NCI-H1436 treated with DMSO at 0.1 percent for 48 hours (cell line): ENCODE measurements around the gene SAMMSON.

Experiments
- DNase-seq: peaks from one replicate; lab custom pipeline; 2025; lab: John Stamatoyannopoulos, UW

SAMMSON gene

GRCh38 chr3:69999140-70000027, at the start of gene SAMMSON:
Gene SAMMSON, plus strand, starts transcription at chr3:69999733.
- no peak for DNase-seq

GRCh38 chr3:69951616-69952015, 47.9 kb upstream of the SAMMSON start:
- no peak for DNase-seq

DNA sequence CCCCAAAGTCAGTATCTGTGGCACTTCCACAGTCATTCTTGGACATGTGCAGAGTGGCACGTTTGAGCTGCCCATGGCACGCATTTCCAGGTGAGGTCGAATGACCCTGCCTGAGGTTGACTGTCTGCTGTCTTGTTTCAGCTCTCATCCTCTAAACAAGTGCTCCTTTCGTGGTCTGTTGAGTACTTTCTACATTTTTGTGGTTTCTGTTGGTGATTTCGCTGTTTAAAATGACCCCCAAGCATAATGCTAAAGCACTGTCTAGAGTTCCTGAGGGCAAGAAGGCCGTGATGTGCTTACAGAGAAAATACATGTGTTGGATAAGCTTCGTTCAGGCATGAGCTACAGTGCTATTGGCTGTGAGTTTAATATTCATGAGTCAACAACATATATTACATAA, 40.0 kb upstream of the SAMMSON start:
- DNase-seq, result no peak

GRCh38 chr3:69961706-69962439, 37.7 kb upstream of the SAMMSON start:
- DNase-seq, result no peak

DNA sequence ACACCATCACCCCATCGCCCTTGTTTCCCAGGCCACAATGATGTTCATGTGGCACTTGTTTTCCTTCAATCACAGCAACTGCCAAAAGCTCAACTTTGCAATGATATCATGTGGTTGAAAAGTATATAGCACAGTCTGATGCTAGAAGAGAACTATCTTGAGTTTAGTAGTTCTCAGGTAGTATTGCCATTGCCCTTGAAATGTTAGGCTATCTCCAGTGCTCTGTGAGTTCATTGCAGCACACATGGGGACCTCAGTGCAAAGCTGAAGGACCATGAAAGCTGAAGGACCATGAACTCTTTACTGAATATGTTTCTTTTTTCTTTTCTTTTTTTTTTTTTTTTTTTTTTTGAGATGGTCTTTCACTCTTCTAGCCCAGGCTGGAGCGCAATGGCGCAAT, 35.9 kb upstream of the SAMMSON start:
- no peak for DNase-seq

GRCh38 chr3:69967156-69967555, 32.4 kb upstream of the SAMMSON start:
- DNase-seq, result no peak

GRCh38 chr3:69970827-69971226, 28.7 kb upstream of the SAMMSON start:
- DNase-seq, result no peak

GRCh38 chr3:69972672-69973071, 26.9 kb upstream of the SAMMSON start:
- DNase-seq, result no peak

- DNase-seq, result no peak
These were observed 23.5 kb upstream of the SAMMSON start for GRCh38 chr3:69976021-69976420.

DNA sequence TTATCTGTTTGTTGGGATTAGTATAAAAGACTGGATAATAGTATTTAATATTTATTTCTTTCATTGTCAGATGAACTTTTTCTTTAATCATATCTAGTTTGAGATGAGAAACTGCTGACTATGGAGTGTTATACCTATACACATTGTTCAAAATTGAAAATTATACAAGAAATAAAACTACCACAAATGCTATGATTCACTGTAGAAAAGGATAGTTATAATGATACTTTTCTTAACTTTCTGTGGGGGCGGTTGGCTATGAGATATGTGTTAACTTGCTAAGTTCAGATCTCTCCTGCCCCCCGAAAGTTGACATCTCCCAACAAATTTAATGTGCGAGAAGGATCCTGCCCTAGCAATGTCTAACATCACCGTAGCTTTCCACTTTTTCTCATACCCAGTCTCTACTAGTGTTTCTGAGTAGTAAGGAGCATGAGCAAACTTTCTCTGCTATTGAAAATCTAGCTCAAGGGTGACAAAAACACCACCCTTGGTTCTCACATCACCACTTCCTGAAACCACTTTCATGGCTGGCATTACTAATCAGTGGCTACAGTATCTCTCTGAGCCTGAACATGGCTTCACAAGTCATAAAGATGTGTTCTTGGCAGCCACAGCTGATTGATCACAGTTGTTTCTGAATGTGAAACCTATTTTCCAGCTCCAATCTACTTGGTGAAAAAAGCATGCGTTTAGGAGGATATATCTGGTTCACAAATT, 15.8 kb upstream of the SAMMSON start:
- DNase-seq, result no peak

DNA sequence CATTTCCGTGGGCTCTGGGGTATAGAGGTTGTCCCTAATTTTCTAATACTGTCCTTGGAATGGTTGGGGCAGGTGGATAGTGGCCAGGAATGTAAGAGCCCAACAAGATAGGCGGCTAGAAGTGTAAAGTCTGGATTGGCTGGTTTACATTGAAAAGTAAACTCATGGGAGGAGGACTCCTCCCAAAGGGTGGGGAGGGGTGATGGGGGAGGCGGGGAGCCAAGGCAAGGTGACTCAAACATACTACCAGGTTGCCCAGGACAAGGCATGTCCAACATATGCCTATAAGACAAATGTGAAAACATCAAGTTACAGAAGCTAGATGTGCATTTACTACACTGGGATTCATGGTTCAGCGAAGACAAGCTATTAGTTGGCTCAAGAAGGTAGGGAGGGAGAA, 14.3 kb upstream of the SAMMSON start:
- DNase-seq, result no peak

- DNase-seq, result no peak
These were observed 13.1 kb upstream of the SAMMSON start for GRCh38 chr3:69986419-69986818.

DNA sequence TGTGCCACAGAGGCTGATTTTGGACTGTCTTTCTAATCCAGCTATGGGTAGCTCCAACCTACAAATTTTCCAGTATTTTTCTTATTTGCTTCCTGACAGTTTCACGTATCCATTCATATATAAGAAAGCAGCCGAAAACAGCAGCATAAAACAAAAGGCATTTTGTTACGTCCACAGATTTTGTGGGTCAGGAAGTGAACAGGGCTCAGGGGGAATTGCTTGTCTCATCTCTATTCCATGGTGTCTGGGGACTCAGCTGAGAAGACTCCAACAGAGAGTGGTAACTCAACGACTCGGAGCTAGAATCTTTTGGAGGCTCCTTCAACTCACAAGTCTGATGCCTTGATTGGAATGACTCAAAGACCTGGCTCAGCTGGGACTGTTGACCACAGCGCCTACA, 11.7 kb upstream of the SAMMSON start:
- DNase-seq, result no peak

- DNase-seq, result no peak
These were observed 5.8 kb upstream of the SAMMSON start for GRCh38 chr3:69993757-69994156.

- no peak for DNase-seq
These were observed 4.6 kb upstream of the SAMMSON start for GRCh38 chr3:69994919-69995318.

- no peak for DNase-seq
These were observed 1.8 kb upstream of the SAMMSON start for GRCh38 chr3:69997631-69998307.

DNA sequence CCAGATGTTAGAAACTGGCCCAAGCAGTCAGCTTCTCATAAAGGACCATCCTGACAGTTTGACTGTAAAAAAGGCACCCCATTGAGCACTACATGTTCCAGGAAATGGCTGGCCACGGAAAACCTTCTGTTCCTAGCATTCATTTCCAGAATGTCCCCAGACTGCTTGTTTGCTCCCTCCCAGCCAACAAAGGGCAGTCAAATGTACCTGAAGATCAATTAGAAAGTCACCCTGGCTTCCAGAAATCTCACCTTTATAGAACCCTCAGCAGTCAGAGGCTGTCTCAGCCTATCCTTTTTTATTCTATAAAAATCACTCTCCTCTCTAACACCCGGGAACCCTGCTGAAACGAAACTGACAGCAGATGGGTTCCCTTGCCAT, 784 bp upstream of the SAMMSON start:
- no peak for DNase-seq

GRCh38 chr3:70000028-70000410, 486 bp downstream of the SAMMSON start:
- DNase-seq, result no peak

- DNase-seq, result no peak
These were observed 1.1 kb downstream of the SAMMSON start for GRCh38 chr3:70000563-70001081.

DNA sequence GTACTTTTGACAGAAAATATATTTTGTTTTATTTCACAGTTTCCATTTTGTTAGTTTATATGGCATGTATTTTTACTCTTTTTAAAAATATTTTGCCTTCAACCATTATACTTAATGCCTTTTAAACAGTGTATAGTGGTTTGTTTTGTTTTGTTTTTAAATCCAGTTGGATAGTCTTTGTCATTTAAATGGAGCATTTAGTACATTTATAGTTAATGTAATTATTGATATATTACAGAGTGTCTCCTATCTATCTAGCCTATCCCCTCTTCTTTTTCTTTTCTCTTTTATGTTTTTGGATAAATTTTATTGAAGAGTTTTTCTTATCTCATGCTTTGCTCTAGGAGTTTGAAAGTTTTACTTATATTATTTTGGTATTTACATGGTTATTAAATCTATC, 3.6 kb downstream of the SAMMSON start:
- DNase-seq, result no peak

GRCh38 chr3:70006089-70006488, 6.6 kb downstream of the SAMMSON start:
- DNase-seq, result no peak

GRCh38 chr3:70010346-70010745, 10.8 kb downstream of the SAMMSON start:
- no peak for DNase-seq
